GM12878 (cell line): ENCODE results near the gene CHRNB2. TPM values are rescaled to one million over a fixed set of nuclear protein-coding genes. Genes with fewer than 3 reads are reported as not detected.
A peak's percentile ranks its signal among the peaks of the same experiment; 100 is the strongest.

Source experiments
- ATAC-seq: fragments of 200-7000 bp; cut with Tn5 transposase; 3 replicates; pipeline ENCODE4 v1.9.1; 2020; ENCODE audit warnings: mild to moderate bottlenecking, moderate library complexity
- BruUV-seq: library from RNA; stranded (reverse); fragments of 400-500 nt; replicated peaks from 2 replicates; lab custom pipeline; 2021; lab: Mats Ljungman, UMichigan
- CTCF ChIA-PET: fragments of 300-600 bp; sonication (Branson Sonifier 250); formaldehyde crosslinking; extraction: SDS; loops from one replicate; lab custom pipeline; 2021; ENCODE audit warnings: inconsistent platforms; lab: Yijun Ruan, JAX
- POLR2A ChIA-PET: fragments of 350-600 bp; formaldehyde crosslinking; extraction: SDS; loops from one replicate; lab custom pipeline; 2021; ENCODE audit warnings: inconsistent platforms; lab: Charles Lee
- RAD21 ChIA-PET: fragments of 300-600 bp; sonication (Branson Sonifier 250); formaldehyde crosslinking; loops from one replicate; lab custom pipeline; 2023; ENCODE audit warnings: antibody characterized with exemption; ENCODE audit not compliant: unreplicated experiment; lab: Charles Lee
- SMC1A ChIA-PET: fragments of 300-600 bp; sonication (Branson Sonifier 250); formaldehyde crosslinking; loops from one replicate; lab custom pipeline; 2023; ENCODE audit not compliant: unreplicated experiment, uncharacterized antibody; lab: Charles Lee
- DNase-seq: peaks from one replicate; pipeline ENCODE4 v3.0.0-alpha.2; 2011; ENCODE audit warnings: low read depth, low spot score
- FAIRE-seq: peaks from 3 replicates; lab custom pipeline; 2011; peaks lifted over from hg19 to GRCh38; lab: Jason Lieb, UNC
- H2AFZ ChIP-seq: 2 replicates; pipeline ENCODE4 v1.6.0; 2011; ENCODE audit warnings: low read depth, low read length, control low read depth; ENCODE audit not compliant: control insufficient read depth
- H3K27ac ChIP-seq: 2 replicates; pipeline ENCODE4 v1.5.1; 2011; ENCODE audit warnings: control low read depth; ENCODE audit not compliant: control insufficient read depth, insufficient read depth
- H3K27me3 ChIP-seq, 2 experiments: replicated peaks in 1 of 2; 2 replicates each; pipeline versions ENCODE4 v1.6.0 to v1.6.1; 2011; ENCODE audit warnings: low read length in 1 of 2; ENCODE audit not compliant: control insufficient read depth in 2 of 2, insufficient read depth in 2 of 2
- H3K36me3 ChIP-seq, 2 experiments: 2 replicates each; pipeline ENCODE4 v1.5.1; 2011; ENCODE audit warnings: low read length in 1 of 2; ENCODE audit not compliant: control insufficient read depth in 2 of 2, insufficient read depth in 2 of 2
- H3K4me1 ChIP-seq: 2 replicates; pipeline ENCODE4 v1.6.1; 2011; ENCODE audit warnings: mild to moderate bottlenecking, low read length, moderate library complexity, mixed read lengths; ENCODE audit not compliant: control insufficient read depth, insufficient read depth
- H3K4me2 ChIP-seq: 2 replicates; pipeline ENCODE4 v1.6.0; 2011; ENCODE audit warnings: control low read depth; ENCODE audit not compliant: control insufficient read depth, insufficient read depth
- H3K4me3 ChIP-seq: fragments of 200-600 bp; sonication (generic); 2 replicates; pipeline ENCODE4 v1.5.1; 2016
- H3K79me2 ChIP-seq: 2 replicates; pipeline ENCODE4 v1.6.0; 2011; ENCODE audit warnings: low read length; ENCODE audit not compliant: control insufficient read depth, insufficient read depth
- H3K9ac ChIP-seq: 2 replicates; pipeline ENCODE4 v1.8.0; 2011; ENCODE audit warnings: low read length, control low read depth, mixed read lengths; ENCODE audit not compliant: control insufficient read depth, insufficient read depth
- H3K9me3 ChIP-seq: replicated peaks from 3 replicates; pipeline ENCODE4 v1.5.1; 2011; ENCODE audit warnings: mild to moderate bottlenecking, low read length; ENCODE audit not compliant: control insufficient read depth, insufficient read depth
- H4K20me1 ChIP-seq: 2 replicates; pipeline ENCODE4 v1.6.0; 2011; ENCODE audit not compliant: control insufficient read depth, insufficient read depth
- POLR2AphosphoS5 ChIP-seq: IDR thresholded peaks from 2 replicates; pipeline ENCODE4 v1.6.1; 2011; ENCODE audit warnings: mild to moderate bottlenecking, low read length, inconsistent platforms
- TARDBP ChIP-seq: IDR thresholded peaks from 2 replicates; pipeline ENCODE4 v1.6.1; 2016; ENCODE audit warnings: borderline replicate concordance
- WGBS: methylation state at CpG from one replicate; pipeline ENCODE4 v1.1.6; 2016; ENCODE audit warnings: low lambda C conversion rate; ENCODE audit not compliant: insufficient replicate concordance, insufficient coverage; ENCODE audit errors: missing lambda C conversion rate; 5-methylcytosine and 5-hydroxymethylcytosine counted together
- in situ Hi-C: fragments of 300-500 bp; cut with MboI; formaldehyde crosslinking; loops from 9 replicates; pipeline ENCODE4 v1.14.3; 2018; ENCODE audit warnings: mixed read lengths
- intact Hi-C: fragments of 100-400 bp; cut with micrococcal nuclease; formaldehyde crosslinking; loops from one replicate; pipeline ENCODE4 v1.14.2; 2022; ENCODE audit not compliant: unreplicated experiment
- polyA plus RNA-seq, 11 experiments: library from polyadenylated mRNA; depleted of rRNA in 4 of 11; unstranded in 6 of 11; stranded (reverse) in 5 of 11; fragments of >200 nt; fragmentation: Nextera tagmentation in 4 of 11; fragmentation: Illumina TruSeq in 1 of 11; extraction: Ambion mirVana in 4 of 11; extraction: Trizol in 1 of 11; gene quantifications; 1 replicate in 1 of 11; 2 replicates in 10 of 11; pipeline versions ENCODE4 v1.2.1 to v1.2.3, GENCODE V29; 2011 to 2016; ENCODE audit warnings: inconsistent platforms in 2 of 11, missing spikeins in 2 of 11, low read depth in 1 of 11
- total RNA-seq, 4 experiments: library from RNA; depleted of rRNA in 3 of 4; stranded (reverse); fragments of >200 nt in 3 of 4; fragmentation: Illumina TruSeq in 1 of 4; extraction: Trizol in 1 of 4; gene quantifications; 2 replicates each; pipeline versions ENCODE4 v1.2.1 to v1.2.3, GENCODE V29; 2013 to 2021
- TF ChIP-seq, protein P1 (sequence below): fragments of 450-650 bp; IDR thresholded peaks from 2 replicates; pipeline ENCODE4 v1.6.1; 2014; ENCODE audit warnings: mild to moderate bottlenecking
- TF ChIP-seq, protein P2 (sequence below): IDR thresholded peaks from 2 replicates; pipeline ENCODE4 v1.6.1; 2011; ENCODE audit warnings: borderline replicate concordance, low read depth, mild to moderate bottlenecking, moderate library complexity, low read length; ENCODE audit not compliant: insufficient read depth, poor library complexity, severe bottlenecking
- TF ChIP-seq, protein P3 (sequence below): IDR thresholded peaks from 2 replicates; pipeline ENCODE4 v1.6.1; 2012; ENCODE audit warnings: mild to moderate bottlenecking, low read depth, low read length

CHRNB2 gene
- total and polyA plus RNA-seq, 10 of the 15 experiments (the other 5 are each of a cell fraction or from before 2014, with no cell fraction given): 0.01 to 0.11 (median 0.03) TPM; not detected in 6

- ChIA-PET SMC1A (interaction anchor here (1.4 to 4.9 kb wide), 2 partner anchors 10 to 136 kb away, joined by 3 to 36 read pairs; no protein-coding TSS in a partner anchor), RAD21 (interaction anchor here (0.7 to 2.7 kb wide), 5 partner anchors 8 to 275 kb away, joined by 3 to 11 read pairs (median 3); no protein-coding TSS in a partner anchor), CTCF (interaction anchor here (0.9 to 1.7 kb wide), 4 partner anchors 43 to 275 kb away, joined by 3 to 8 read pairs (median 4); no protein-coding TSS in a partner anchor), POLR2A (interaction anchor here (0.6 kb wide), 1 partner anchor 400 kb away, joined by 3 read pairs; no protein-coding TSS in a partner anchor)
- WGBS: 60% methylated on average over 2 of the region's 2 CpGs
- intact Hi-C loops (no loop called here), in situ Hi-C loops (no loop called here)
- H4K20me1 ChIP-seq: peaks cover 48% of the 10 kb centered on the region
- peaks cover 29% of the 10 kb centered on the region for H3K4me1 ChIP-seq
- no peak overlapping the region for H2AFZ ChIP-seq
- peak overlapping the region; percentile 83; the same call in 1 of the 2 replicates for H3K4me3 ChIP-seq
- no peak overlapping the region for H3K9ac ChIP-seq
- peaks cover 25 to 51% of the 10 kb centered on the region in 2 experiments for H3K36me3 ChIP-seq
- DNase-seq (no peak), FAIRE-seq (no peak)
- H3K79me2 ChIP-seq: peaks cover 95% of the 10 kb centered on the region
- H3K4me2 ChIP-seq: peak overlapping the region; percentile 86
- H3K27ac ChIP-seq: no peak overlapping the region
- TF ChIP-seq, protein P1, sequence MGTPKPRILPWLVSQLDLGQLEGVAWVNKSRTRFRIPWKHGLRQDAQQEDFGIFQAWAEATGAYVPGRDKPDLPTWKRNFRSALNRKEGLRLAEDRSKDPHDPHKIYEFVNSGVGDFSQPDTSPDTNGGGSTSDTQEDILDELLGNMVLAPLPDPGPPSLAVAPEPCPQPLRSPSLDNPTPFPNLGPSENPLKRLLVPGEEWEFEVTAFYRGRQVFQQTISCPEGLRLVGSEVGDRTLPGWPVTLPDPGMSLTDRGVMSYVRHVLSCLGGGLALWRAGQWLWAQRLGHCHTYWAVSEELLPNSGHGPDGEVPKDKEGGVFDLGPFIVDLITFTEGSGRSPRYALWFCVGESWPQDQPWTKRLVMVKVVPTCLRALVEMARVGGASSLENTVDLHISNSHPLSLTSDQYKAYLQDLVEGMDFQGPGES: no peak
- TF ChIP-seq, protein P2, sequence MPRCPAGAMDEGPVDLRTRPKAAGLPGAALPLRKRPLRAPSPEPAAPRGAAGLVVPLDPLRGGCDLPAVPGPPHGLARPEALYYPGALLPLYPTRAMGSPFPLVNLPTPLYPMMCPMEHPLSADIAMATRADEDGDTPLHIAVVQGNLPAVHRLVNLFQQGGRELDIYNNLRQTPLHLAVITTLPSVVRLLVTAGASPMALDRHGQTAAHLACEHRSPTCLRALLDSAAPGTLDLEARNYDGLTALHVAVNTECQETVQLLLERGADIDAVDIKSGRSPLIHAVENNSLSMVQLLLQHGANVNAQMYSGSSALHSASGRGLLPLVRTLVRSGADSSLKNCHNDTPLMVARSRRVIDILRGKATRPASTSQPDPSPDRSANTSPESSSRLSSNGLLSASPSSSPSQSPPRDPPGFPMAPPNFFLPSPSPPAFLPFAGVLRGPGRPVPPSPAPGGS: no peak
- TF ChIP-seq TARDBP: no peak
- TF ChIP-seq, protein P3, sequence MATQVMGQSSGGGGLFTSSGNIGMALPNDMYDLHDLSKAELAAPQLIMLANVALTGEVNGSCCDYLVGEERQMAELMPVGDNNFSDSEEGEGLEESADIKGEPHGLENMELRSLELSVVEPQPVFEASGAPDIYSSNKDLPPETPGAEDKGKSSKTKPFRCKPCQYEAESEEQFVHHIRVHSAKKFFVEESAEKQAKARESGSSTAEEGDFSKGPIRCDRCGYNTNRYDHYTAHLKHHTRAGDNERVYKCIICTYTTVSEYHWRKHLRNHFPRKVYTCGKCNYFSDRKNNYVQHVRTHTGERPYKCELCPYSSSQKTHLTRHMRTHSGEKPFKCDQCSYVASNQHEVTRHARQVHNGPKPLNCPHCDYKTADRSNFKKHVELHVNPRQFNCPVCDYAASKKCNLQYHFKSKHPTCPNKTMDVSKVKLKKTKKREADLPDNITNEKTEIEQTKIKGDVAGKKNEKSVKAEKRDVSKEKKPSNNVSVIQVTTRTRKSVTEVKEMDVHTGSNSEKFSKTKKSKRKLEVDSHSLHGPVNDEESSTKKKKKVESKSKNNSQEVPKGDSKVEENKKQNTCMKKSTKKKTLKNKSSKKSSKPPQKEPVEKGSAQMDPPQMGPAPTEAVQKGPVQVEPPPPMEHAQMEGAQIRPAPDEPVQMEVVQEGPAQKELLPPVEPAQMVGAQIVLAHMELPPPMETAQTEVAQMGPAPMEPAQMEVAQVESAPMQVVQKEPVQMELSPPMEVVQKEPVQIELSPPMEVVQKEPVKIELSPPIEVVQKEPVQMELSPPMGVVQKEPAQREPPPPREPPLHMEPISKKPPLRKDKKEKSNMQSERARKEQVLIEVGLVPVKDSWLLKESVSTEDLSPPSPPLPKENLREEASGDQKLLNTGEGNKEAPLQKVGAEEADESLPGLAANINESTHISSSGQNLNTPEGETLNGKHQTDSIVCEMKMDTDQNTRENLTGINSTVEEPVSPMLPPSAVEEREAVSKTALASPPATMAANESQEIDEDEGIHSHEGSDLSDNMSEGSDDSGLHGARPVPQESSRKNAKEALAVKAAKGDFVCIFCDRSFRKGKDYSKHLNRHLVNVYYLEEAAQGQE: no peak
- peak; percentile 63 for TF ChIP-seq POLR2AphosphoS5
- TF ChIP-seq, all 136 proteins: peak for 1
- H3K9me3 ChIP-seq: no peaks in the 10 kb centered on the region
- H3K27me3 ChIP-seq: no peaks in the 10 kb centered on the region
- ATAC-seq: no peak
- no TSS peak for BruUV-seq
Measured at GRCh38 chr1:154603317-154603716, 35.7 kb downstream of the CHRNB2 start.
